Measurements from ENCODE around the gene IFT122.

- TF ChIP-seq CTCF (IDR thresholded peaks at IDR 0.05) (no peak), POLR2A (IDR thresholded peaks at IDR 0.05) (no peak), EP300 (IDR thresholded peaks at IDR 0.05) (no peak), POLR2AphosphoS5 (IDR thresholded peaks at IDR 0.05) (no peak)
Observed at GRCh38 chr3:129463094-129463493, 23.1 kb downstream of the IFT122 start.
